Adrenal gland (tissue), 5 donors: ENCODE data around the gene THOC3.
"Not testable (repeated sequence)": the region's sequence is repeated elsewhere in the genome, so short reads cannot be mapped to it uniquely, and the experiment has no call there.

ENCODE experiments used
- CTCF ChIP-seq, 6 experiments: fragments of 450-650 bp in 4 of 6; fragments of 200-600 bp in 2 of 6; sonication (generic) in 1 of 6; IDR thresholded peaks; 1 replicate in 5 of 6; 2 replicates in 1 of 6; pipeline versions ENCODE4 v1.5.1 to v1.8.0; 2016 to 2021; ENCODE audit warnings: antibody characterized with exemption in 6 of 6, mild to moderate bottlenecking in 2 of 6, moderate library complexity in 1 of 6
- POLR2A ChIP-seq, 2 donors: fragments of 450-650 bp; IDR thresholded peaks; one replicate each; pipeline ENCODE4 v1.6.1; 2017; ENCODE audit warnings: antibody characterized with exemption in 2 of 2, mild to moderate bottlenecking in 2 of 2, moderate library complexity in 1 of 2
- donor health status: DM: no; HTN: no; CAD: no.

GRCh38 chr5:175915066-175916037 is 52.8 kb downstream of the THOC3 start:
- not testable (repeated sequence) for TF ChIP-seq CTCF, POLR2A (IDR thresholded peaks at IDR 0.05)
